H1 (cell line): Measurements from ENCODE around the gene S100P. TPM values are rescaled to one million over a fixed set of nuclear protein-coding genes. Genes with fewer than 3 reads are reported as not detected.
"Not testable (repeated sequence)": the region's sequence is repeated elsewhere in the genome, so short reads cannot be mapped to it uniquely, and the experiment has no call there.

ENCODE experiments used
- CTCF ChIA-PET: fragments of 300-600 bp; sonication (Branson Sonifier 250); formaldehyde crosslinking; loops from one replicate; lab custom pipeline; 2021; ENCODE audit not compliant: partially characterized antibody; lab: Charles Lee
- POLR2A ChIA-PET: fragments of 300-600 bp; sonication (Branson Sonifier 250); formaldehyde crosslinking; loops from one replicate; lab custom pipeline; 2021; ENCODE audit warnings: inconsistent platforms; ENCODE audit not compliant: partially characterized antibody; lab: Charles Lee
- DNase-seq, 2 experiments: peaks; one replicate each; pipeline versions ENCODE4 v3.0.0 to v3.0.0-alpha.2; 2010 to 2022; ENCODE audit warnings: low spot score in 2 of 2, low read depth in 1 of 2, mixed read lengths in 1 of 2
- FAIRE-seq: peaks from 2 replicates; lab custom pipeline; 2011; peaks lifted over from hg19 to GRCh38; lab: Jason Lieb, UNC
- H2AFZ ChIP-seq: 2 replicates; pipeline ENCODE4 v1.8.1; 2012; ENCODE audit warnings: low read length, inconsistent platforms
- H2AK5ac ChIP-seq: 2 replicates; pipeline ENCODE4 v1.6.1; 2013; ENCODE audit warnings: low read depth, low read length
- H2BK120ac ChIP-seq: replicated peaks from 2 replicates; pipeline ENCODE3; 2013; ENCODE audit warnings: low read depth, low read length, inconsistent platforms
- H2BK12ac ChIP-seq: 2 replicates; pipeline ENCODE4 v1.6.1; 2013; ENCODE audit warnings: low read depth, low read length
- H2BK15ac ChIP-seq: 2 replicates; pipeline ENCODE4 v1.6.1; 2013; ENCODE audit warnings: low read length
- H2BK20ac ChIP-seq: 2 replicates; pipeline ENCODE4 v1.6.1; 2013; ENCODE audit warnings: low read length
- H2BK5ac ChIP-seq: 2 replicates; pipeline ENCODE4 v1.6.1; 2013; ENCODE audit warnings: low read depth, low read length
- H3K14ac ChIP-seq: 2 replicates; pipeline ENCODE4 v1.6.1; 2013; ENCODE audit warnings: inconsistent platforms; ENCODE audit not compliant: insufficient read length
- H3K18ac ChIP-seq: 2 replicates; pipeline ENCODE4 v1.6.1; 2013; ENCODE audit warnings: low read length; ENCODE audit errors: extremely low read depth
- H3K23ac ChIP-seq: 2 replicates; pipeline ENCODE4 v1.6.1; 2013; ENCODE audit warnings: inconsistent platforms; ENCODE audit not compliant: insufficient read length
- H3K23me2 ChIP-seq: 2 replicates; pipeline ENCODE4 v1.6.1; 2013; ENCODE audit warnings: low read depth, low read length
- H3K27ac ChIP-seq: 2 replicates; pipeline ENCODE4 v1.6.1; 2011; ENCODE audit warnings: low read depth, low read length, inconsistent platforms
- H3K27me3 ChIP-seq, 4 experiments: replicated peaks in 1 of 4; 1 replicate in 1 of 4; 2 replicates in 3 of 4; pipeline versions ENCODE4 v1.6.1 to v1.8.1; 2011 to 2013; ENCODE audit warnings: low read length in 3 of 4, mild to moderate bottlenecking in 3 of 4, inconsistent platforms in 2 of 4, mixed read lengths in 2 of 4, moderate library complexity in 1 of 4; ENCODE audit not compliant: control insufficient read depth in 3 of 4, insufficient read depth in 3 of 4; ENCODE audit errors: extremely low read depth in 1 of 4
- H3K36me3 ChIP-seq, 4 experiments: 2 replicates each; pipeline versions ENCODE4 v1.6.1 to v1.8.1; 2011 to 2013; ENCODE audit warnings: mild to moderate bottlenecking in 4 of 4, low read length in 3 of 4, moderate library complexity in 2 of 4, control low read depth in 1 of 4, inconsistent platforms in 1 of 4; ENCODE audit not compliant: insufficient read depth in 4 of 4, control insufficient read depth in 2 of 4
- H3K4ac ChIP-seq: replicated peaks from 2 replicates; pipeline ENCODE3; 2013; ENCODE audit warnings: low read length, low read depth, mixed read lengths, inconsistent platforms; ENCODE audit not compliant: insufficient read length
- H3K4me1 ChIP-seq, 4 experiments: replicated peaks in 1 of 4; 1 replicate in 1 of 4; 2 replicates in 3 of 4; pipeline versions ENCODE4 v1.6.1 to v1.8.1; 2011 to 2013; ENCODE audit warnings: low read length in 3 of 4, inconsistent platforms in 2 of 4, mixed read lengths in 1 of 4; ENCODE audit not compliant: insufficient read depth in 4 of 4, control insufficient read depth in 3 of 4
- H3K4me2 ChIP-seq, 2 experiments: 2 replicates each; pipeline versions ENCODE4 v1.6.1 to v1.8.1; 2011 to 2013; ENCODE audit warnings: low read depth in 2 of 2, low read length in 2 of 2, control low read depth in 1 of 2, inconsistent platforms in 1 of 2, mild to moderate bottlenecking in 1 of 2; ENCODE audit not compliant: insufficient read depth in 1 of 2
- H3K4me3 ChIP-seq, 4 experiments: fragments of 200-600, 300-600 bp in 1 of 4; sonication (generic), shearing (Covaris generic), sonication (Bioruptor Twin) in 1 of 4; 2 replicates each; pipeline versions ENCODE4 v1.5.1 to v1.8.1; 2011 to 2016; ENCODE audit warnings: low read length in 4 of 4, low read depth in 3 of 4, control low read depth in 2 of 4, inconsistent platforms in 2 of 4, mild to moderate bottlenecking in 2 of 4, mixed read lengths in 1 of 4, moderate library complexity in 1 of 4; ENCODE audit not compliant: insufficient read depth in 2 of 4; ENCODE audit errors: extremely low read depth in 1 of 4
- H3K56ac ChIP-seq: replicated peaks from 2 replicates; pipeline ENCODE3; 2013; ENCODE audit warnings: low read depth, mild to moderate bottlenecking, mixed read lengths, low read length, inconsistent platforms; ENCODE audit not compliant: insufficient read length
- H3K79me1 ChIP-seq: 2 replicates; pipeline ENCODE4 v1.6.1; 2013; ENCODE audit warnings: low read depth, low read length, control low read depth
- H3K79me2 ChIP-seq, 2 experiments: 2 replicates each; pipeline versions ENCODE4 v1.6.1 to v1.8.1; 2012 to 2013; ENCODE audit warnings: low read length in 2 of 2, mild to moderate bottlenecking in 2 of 2, inconsistent platforms in 1 of 2; ENCODE audit not compliant: insufficient read depth in 2 of 2, control insufficient read depth in 1 of 2
- H3K9ac ChIP-seq, 4 experiments: replicated peaks in 1 of 4; 1 replicate in 1 of 4; 2 replicates in 3 of 4; pipeline versions ENCODE4 v1.6.1 to v1.8.1; 2011 to 2013; ENCODE audit warnings: low read depth in 3 of 4, low read length in 3 of 4, control low read depth in 2 of 4, mild to moderate bottlenecking in 2 of 4, moderate library complexity in 2 of 4, inconsistent platforms in 1 of 4; ENCODE audit errors: extremely low read depth in 1 of 4
- H3K9me3 ChIP-seq, 2 experiments: 2 replicates each; pipeline versions ENCODE4 v1.6.1 to v1.8.1; 2012 to 2013; ENCODE audit warnings: mild to moderate bottlenecking in 2 of 2, moderate library complexity in 2 of 2, control low read depth in 1 of 2, inconsistent platforms in 1 of 2, low read depth in 1 of 2, low read length in 1 of 2, mixed read lengths in 1 of 2; ENCODE audit not compliant: insufficient read depth in 2 of 2
- H4K20me1 ChIP-seq, 2 experiments: replicated peaks in 1 of 2; 2 replicates each; pipeline versions ENCODE3 to v1.8.1; 2011 to 2013; ENCODE audit warnings: inconsistent platforms in 2 of 2, low read length in 2 of 2, mild to moderate bottlenecking in 1 of 2; ENCODE audit not compliant: insufficient read depth in 2 of 2, control insufficient read depth in 1 of 2
- H4K5ac ChIP-seq: 2 replicates; pipeline ENCODE4 v1.6.1; 2013; ENCODE audit warnings: low read length, low read depth, mixed read lengths, inconsistent platforms; ENCODE audit not compliant: insufficient read length
- H4K8ac ChIP-seq: 2 replicates; pipeline ENCODE4 v1.8.0; 2013; ENCODE audit warnings: mild to moderate bottlenecking, moderate library complexity, low read length, inconsistent platforms; ENCODE audit not compliant: insufficient read depth; ENCODE audit errors: extremely low read depth
- H4K91ac ChIP-seq: replicated peaks from 2 replicates; pipeline ENCODE3; 2013; ENCODE audit warnings: low read length, mixed read lengths, inconsistent platforms; ENCODE audit not compliant: insufficient read length
- WGBS, 2 experiments: shearing (Covaris generic) in 1 of 2; methylation state at CpG; one replicate each; pipeline versions ENCODE4 v1.1.6 to v1.1.7; 2013 to 2015; ENCODE audit warnings: low lambda C conversion rate in 2 of 2, mixed read lengths in 2 of 2, inconsistent platforms in 1 of 2, low coverage in 1 of 2, missing lambda C conversion rate in 1 of 2; ENCODE audit not compliant: insufficient replicate concordance in 2 of 2, insufficient coverage in 1 of 2, insufficient read length in 1 of 2; ENCODE audit errors: extremely low coverage in 1 of 2, missing lambda C conversion rate in 1 of 2; 5-methylcytosine and 5-hydroxymethylcytosine counted together
- polyA plus RNA-seq, 7 experiments: library from polyadenylated mRNA; depleted of rRNA in 3 of 7; stranded (reverse) in 5 of 7; unstranded in 2 of 7; fragments of >200 nt in 5 of 7; fragments of 200-250 nt in 2 of 7; gene quantifications; 1 replicate in 5 of 7; 2 replicates in 1 of 7; 4 replicates in 1 of 7; pipeline versions ENCODE4 v1.2.1 to v1.2.3, GENCODE V29; 2011 to 2013; ENCODE audit warnings: missing spikeins in 2 of 7, mixed read lengths in 2 of 7
- total RNA-seq: library from RNA; stranded (reverse); fragmentation: NEBNext Ultra II Directional; extraction: Animal tissue kit (Norgen Biotek cat#: 25700); gene quantifications from 2 replicates; pipeline ENCODE4 v1.2.1, GENCODE V29; 2021

The S100P gene
- total and polyA plus RNA-seq, 2 of the 8 experiments (the other 6 are each of a cell fraction or from before 2014, with no cell fraction given) = not detected

DNA sequence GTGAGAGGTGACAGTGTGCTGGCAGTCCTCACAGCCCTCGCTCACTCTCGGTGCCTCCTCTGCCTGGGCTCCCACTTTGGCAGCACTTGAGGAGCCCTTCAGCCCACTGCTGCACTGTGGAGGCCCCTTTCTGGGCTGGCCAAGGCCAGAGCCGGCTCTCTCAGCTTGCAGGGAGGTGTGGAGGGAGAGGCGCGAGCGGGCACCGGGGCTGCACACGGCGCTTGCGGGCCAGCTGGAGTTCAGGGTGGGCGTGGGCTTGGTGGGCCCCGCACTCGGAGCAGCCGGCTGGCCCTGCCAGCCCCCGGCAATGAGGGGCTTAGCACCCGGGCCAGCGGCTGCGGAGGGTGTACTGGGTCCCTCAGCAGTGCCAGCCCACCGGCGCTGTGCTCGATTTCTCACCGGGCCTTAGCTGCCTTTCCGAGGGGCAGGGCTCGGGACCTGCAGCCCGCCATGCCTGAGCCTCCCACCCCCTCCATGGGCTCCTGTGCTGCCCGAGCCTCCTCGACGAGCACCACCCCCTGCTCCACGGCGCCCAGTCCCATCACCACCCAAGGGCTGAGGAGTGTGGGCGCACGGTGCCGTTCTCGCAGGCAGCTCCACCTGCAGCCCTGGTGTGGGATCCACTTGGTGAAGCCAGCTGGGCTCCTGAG lies 21.0 kb upstream of the S100P start:
- H3K27ac ChIP-seq, H3K23me2 ChIP-seq, H4K91ac ChIP-seq, H4K8ac ChIP-seq, FAIRE-seq, H2BK120ac ChIP-seq, H2BK12ac ChIP-seq, H2BK5ac ChIP-seq, H3K27me3 ChIP-seq, H2BK15ac ChIP-seq, H3K9ac ChIP-seq, H3K4me3 ChIP-seq, DNase-seq, H3K56ac ChIP-seq, H3K23ac ChIP-seq, H2BK20ac ChIP-seq, H3K4me1 ChIP-seq, H3K4ac ChIP-seq, H4K5ac ChIP-seq, H2AFZ ChIP-seq, H3K9me3 ChIP-seq, H3K18ac ChIP-seq, H2AK5ac ChIP-seq, H3K14ac ChIP-seq: not testable (repeated sequence)
- Histone ChIP-seq H3K79me1 (peaks cover 12% of the 10 kb centered on the region), H3K79me2 (peaks cover 0 to 29% of the 10 kb centered on the region in 2 experiments; a peak in 3 of 4 replicates), H3K36me3 (peaks cover 8 to 15% (median 11%) of the 10 kb centered on the region in 4 experiments; a peak in 6 of 8 replicates), H3K4me2 (peak overlapping the region in 1 of 2 experiments; percentile 92; a peak in 1 of 4 replicates), H4K20me1 (peaks cover 14 to 21% of the 10 kb centered on the region in 2 experiments)
- ChIA-PET CTCF (interaction anchor here (1.0 to 3.9 kb wide), 4 partner anchors 8 to 29 kb away, joined by 3 to 29 read pairs (median 8); no protein-coding TSS in a partner anchor), POLR2A (interaction anchor here (0.6 to 4.0 kb wide), 14 partner anchors 10 to 1316 kb away, joined by 3 to 36 read pairs (median 6); partner anchors contain the start of genes BLOC1S4, MAN2B2 and MRFAP1)
- 97% methylated on average over 25 of the region's 34 CpGs; no CpG with 5 or more reads in 1 of the 2 experiments for WGBS, 2 experiments
